Activated naive CD4-positive, alpha-beta T cell treated with anti-CD3 and anti-CD28 coated beads for 36 hours (primary cell): Measurements from ENCODE around the gene ABHD17B. TPM values are rescaled to one million over a fixed set of nuclear protein-coding genes. Genes with fewer than 3 reads are reported as not detected.

Experiments used
- total RNA-seq, 2 experiments: library from RNA; stranded (reverse); gene quantifications; one replicate each; pipeline ENCODE4 v1.2.3, GENCODE V29; 2021

ABHD17B gene
- total RNA-seq, 2 experiments from 2014 or later = 10.2 to 11.1 TPM

Other genes with a start within 250 kb of the ABHD17B start
- gene CEMIP2, start 142.7 kb downstream of the ABHD17B start, total RNA-seq = 10 to 100 TPM; 36.4 to 39.7 TPM
- 1 to 10 TPM; 6.2 to 6.7 TPM for gene C9orf85, start 446 bp upstream of the ABHD17B start, total RNA-seq
- gene C9orf57, start 149.4 kb upstream of the ABHD17B start, total RNA-seq = not detected
- not detected for gene GDA, start 238.2 kb upstream of the ABHD17B start, total RNA-seq